Retinal pigment epithelial cell (primary cell): ENCODE results near the gene SPDYE4.

Experiments used
- DNase-seq: peaks from one replicate; pipeline ENCODE4 v3.0.0-alpha.2; 2010; ENCODE audit warnings: low read depth
- H3K4me3 ChIP-seq: 2 replicates; pipeline ENCODE4 v1.5.1; 2011; ENCODE audit warnings: mild to moderate bottlenecking, low read length, control low read depth, moderate library complexity
- TF ChIP-seq, protein P1 (sequence below): conservative IDR thresholded peaks from 2 replicates; pipeline ENCODE4 v1.5.1; 2011; ENCODE audit warnings: low read depth, low read length, control low read depth, inconsistent platforms

SPDYE4 gene

DNA sequence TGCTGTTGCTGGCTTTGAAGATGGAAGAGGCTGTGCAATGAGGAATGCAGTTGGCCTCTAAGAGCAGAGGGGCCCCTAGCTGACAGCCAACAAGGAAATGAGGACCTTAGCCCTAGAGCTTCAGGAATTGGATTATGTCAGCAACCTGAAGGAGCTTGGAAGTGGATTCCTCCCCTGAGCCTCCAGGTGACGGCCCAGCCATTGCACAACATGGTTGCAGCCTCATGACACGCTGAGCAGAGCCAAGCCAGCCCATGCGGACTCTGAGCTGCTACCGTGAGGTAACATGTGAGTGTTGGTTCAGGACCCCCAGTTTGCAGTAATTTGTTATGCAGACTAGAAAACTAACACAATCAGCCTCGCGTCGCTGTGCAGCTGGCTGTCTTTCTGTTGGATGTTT, 33.9 kb downstream of the SPDYE4 start:
- DNase-seq: no peak

DNA sequence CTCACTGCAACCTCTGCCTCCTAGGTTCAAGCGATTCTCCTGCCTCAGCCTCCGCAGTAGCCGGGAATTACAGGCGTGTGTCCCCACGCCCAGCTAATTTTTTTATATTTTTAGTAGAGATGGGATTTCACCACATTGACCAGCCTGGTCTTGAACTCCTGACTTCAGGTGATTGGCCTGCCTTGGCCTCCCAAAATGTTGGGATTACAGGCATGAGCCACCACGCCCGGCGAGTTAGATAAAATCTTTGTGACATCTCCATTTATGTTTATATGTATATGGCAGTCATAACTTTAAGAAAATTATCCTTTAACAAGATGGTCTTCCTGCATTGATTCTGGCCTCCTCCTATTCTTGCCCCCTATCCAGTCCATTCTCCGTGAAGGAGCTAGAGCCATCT, 37.8 kb downstream of the SPDYE4 start:
- TF ChIP-seq, protein P1, sequence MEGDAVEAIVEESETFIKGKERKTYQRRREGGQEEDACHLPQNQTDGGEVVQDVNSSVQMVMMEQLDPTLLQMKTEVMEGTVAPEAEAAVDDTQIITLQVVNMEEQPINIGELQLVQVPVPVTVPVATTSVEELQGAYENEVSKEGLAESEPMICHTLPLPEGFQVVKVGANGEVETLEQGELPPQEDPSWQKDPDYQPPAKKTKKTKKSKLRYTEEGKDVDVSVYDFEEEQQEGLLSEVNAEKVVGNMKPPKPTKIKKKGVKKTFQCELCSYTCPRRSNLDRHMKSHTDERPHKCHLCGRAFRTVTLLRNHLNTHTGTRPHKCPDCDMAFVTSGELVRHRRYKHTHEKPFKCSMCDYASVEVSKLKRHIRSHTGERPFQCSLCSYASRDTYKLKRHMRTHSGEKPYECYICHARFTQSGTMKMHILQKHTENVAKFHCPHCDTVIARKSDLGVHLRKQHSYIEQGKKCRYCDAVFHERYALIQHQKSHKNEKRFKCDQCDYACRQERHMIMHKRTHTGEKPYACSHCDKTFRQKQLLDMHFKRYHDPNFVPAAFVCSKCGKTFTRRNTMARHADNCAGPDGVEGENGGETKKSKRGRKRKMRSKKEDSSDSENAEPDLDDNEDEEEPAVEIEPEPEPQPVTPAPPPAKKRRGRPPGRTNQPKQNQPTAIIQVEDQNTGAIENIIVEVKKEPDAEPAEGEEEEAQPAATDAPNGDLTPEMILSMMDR: no peak
- no peak overlapping the region for H3K4me3 ChIP-seq
- no peak for DNase-seq

More for the DNA sequence above, 33.9 kb downstream of the SPDYE4 start:
- H3K4me3 ChIP-seq: no peak overlapping the region
- TF ChIP-seq, protein P1: no peak

DNA sequence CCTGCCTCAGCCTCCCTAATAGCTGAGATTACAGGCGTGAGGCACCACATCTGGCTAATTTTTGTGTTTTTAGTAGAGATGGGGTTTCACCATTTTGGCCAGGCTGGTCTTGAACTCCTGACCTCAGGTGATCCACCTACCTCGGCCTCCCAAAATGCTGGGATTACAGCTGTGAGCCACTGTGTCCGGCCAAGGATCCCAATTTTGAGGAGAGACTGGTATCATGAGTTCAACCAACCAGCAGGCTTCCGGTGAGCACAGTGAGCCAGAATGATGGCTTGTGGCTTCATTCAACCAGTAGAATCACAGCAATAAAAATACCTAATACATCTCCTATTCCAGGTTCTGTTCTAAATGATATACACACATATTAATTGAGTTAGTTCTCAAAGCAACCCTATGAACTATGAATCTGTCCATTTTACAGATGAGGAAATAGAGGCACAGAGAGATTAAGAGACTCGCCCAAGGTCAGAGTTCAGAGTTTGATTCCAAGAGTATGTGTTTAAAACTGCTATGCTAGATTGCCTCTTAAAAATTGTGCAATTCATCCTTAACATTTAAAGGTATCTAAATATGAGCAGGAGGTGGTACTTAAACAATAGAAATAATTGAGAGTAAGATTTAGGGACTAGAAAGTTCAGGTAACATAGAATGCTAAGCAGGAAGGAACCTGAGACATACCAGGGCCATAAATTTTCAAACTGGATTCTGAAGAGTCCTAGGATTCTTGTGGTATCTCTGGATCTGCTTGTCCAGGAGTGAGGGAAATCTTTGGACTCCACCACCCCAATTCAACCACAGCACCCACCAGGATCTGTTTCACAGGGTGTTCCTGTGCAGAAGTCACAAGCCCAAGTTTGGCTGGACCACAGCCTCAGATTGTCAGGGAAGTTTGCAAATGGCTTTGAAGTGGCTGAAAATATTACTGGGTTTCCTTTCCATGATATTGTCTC, 38.8 kb downstream of the SPDYE4 start:
- no peak for DNase-seq
- H3K4me3 ChIP-seq: no peak overlapping the region
- TF ChIP-seq, protein P1: no peak

DNA sequence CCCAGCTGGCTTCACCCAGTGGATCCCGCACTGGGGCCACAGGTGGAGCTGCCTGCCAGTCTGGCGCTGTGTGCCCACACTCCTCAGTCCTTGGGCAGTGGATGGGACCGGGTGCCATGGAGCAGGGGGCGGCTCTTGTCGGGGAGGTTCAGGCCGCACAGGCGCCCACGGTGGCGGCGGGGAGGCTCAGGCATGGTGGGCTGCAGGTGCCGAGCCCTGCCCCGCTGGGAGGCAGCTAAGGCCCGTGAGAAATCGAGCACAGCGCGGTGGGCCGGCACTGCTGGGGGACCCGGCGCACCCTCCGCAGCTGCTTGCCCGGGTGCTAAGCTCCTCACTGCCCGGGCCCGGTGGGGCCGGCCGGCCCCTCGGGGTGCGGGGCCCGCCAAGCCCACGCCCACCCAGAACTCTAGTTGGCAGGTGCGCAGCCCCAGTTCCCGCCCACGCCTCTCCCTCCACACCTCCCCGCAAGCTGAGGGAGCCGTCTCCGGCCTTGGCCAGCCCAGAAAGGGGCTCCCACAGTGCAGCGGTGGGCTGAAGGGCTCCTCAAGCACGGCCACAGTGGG, 40.3 kb downstream of the SPDYE4 start:
- DNase-seq: no peak
- TF ChIP-seq, protein P1: no peak
- H3K4me3 ChIP-seq: no peak overlapping the region

DNA sequence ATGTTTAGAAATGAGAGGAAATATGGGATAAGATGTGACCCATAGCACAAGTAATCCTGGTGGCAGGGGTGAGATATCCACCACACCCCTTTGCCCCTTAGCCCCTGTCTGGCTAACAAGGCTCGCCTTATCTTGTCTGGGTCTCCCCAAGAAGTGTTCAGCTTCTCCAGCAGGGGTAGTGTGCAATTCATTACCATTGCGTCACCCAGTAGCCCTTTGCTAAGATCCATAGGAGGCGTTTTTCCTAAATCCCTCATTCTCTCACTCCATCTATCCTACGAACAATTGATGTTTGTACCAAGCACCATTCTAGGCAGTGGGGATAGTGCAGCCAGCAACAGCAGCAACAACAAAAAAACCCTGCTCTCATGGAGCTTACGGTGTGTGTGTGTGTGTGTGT, 44.5 kb downstream of the SPDYE4 start:
- no peak overlapping the region for H3K4me3 ChIP-seq
- TF ChIP-seq, protein P1: no peak
- no peak for DNase-seq

DNA sequence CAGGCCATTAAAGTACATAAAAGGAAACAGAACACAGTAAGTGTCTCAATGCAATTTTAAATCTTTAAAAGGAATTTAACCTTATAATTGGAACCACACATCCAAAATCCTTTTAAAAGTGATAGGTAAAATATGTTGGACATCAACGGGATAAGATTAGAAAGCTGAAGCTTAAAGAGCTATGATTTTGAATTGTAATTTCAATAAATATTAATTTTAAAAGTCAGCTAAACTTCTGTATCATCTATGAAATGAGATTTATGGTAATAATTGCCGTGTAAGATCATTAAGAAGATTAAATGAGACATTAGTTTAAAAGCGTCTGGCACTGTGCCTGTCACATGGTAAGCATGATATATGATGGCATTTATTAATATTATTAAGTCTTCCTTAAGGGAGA, 45.0 kb downstream of the SPDYE4 start:
- TF ChIP-seq, protein P1: no peak
- DNase-seq: no peak
- no peak overlapping the region for H3K4me3 ChIP-seq
